Heart right ventricle (tissue), 16 donors: ENCODE measurements around the gene TET3. TPM values are rescaled to one million over a fixed set of nuclear protein-coding genes. Genes with fewer than 3 reads are reported as not detected.
A peak's percentile ranks its signal among the peaks of the same experiment; 100 is the strongest.

ENCODE experiments used
- ATAC-seq, 8 donors: fragments of 200-7000 bp; cut with Tn5 transposase; one replicate each; pipeline ENCODE4 v1.9.1; 2020; ENCODE audit warnings: mild to moderate bottlenecking in 8 of 8, moderate library complexity in 8 of 8, moderate number of reproducible peaks in 1 of 8
- DNase-seq, 2 donors: peaks; one replicate each; pipeline ENCODE4 v3.0.0-alpha.2; 2020
- H3K27ac ChIP-seq, 10 donors: fragments of 200-600 bp; sonication (generic) in 2 of 10; one replicate each; pipeline versions ENCODE4 v1.5.0 to v1.8.0; 2020 to 2022; ENCODE audit warnings: mild to moderate bottlenecking in 3 of 10
- H3K27me3 ChIP-seq, 7 donors: fragments of 200-600 bp; one replicate each; pipeline ENCODE4 v1.8.0; 2021 to 2022; ENCODE audit warnings: mild to moderate bottlenecking in 2 of 7
- H3K36me3 ChIP-seq, 9 donors: fragments of 200-600 bp; sonication (generic) in 1 of 9; one replicate each; pipeline versions ENCODE4 v1.5.0 to v1.8.0; 2020 to 2022; ENCODE audit warnings: mild to moderate bottlenecking in 2 of 9
- H3K4me1 ChIP-seq, 9 donors: fragments of 200-600 bp; sonication (generic) in 1 of 9; one replicate each; pipeline versions ENCODE4 v1.5.0 to v1.8.0; 2020 to 2022; ENCODE audit warnings: mild to moderate bottlenecking in 4 of 9
- H3K4me3 ChIP-seq, 10 donors: fragments of 200-600 bp; sonication (generic) in 2 of 10; one replicate each; pipeline versions ENCODE4 v1.5.0 to v1.8.0; 2020 to 2022; ENCODE audit warnings: mild to moderate bottlenecking in 7 of 10, moderate library complexity in 2 of 10
- H3K9me3 ChIP-seq, 11 donors: fragments of 200-600 bp in 10 of 11; sonication (generic) in 2 of 11; one replicate each; pipeline versions ENCODE4 v1.5.0 to v1.8.0; 2013 to 2022; ENCODE audit warnings: mild to moderate bottlenecking in 2 of 11, control low read depth in 1 of 11, moderate library complexity in 1 of 11
- WGBS, 2 donors: extraction: QIAGEN DNeasy Blood & Tissue Kit; methylation state at CpG; one replicate each; pipeline ENCODE4 v1.1.7; 2013; ENCODE audit warnings: inconsistent platforms in 1 of 2; 5-methylcytosine and 5-hydroxymethylcytosine counted together
- intact Hi-C, 10 donors: fragments of 100-400 bp; cut with DNase I; formaldehyde crosslinking; loops; one replicate each; pipeline versions ENCODE4 v1.11.1 to v1.14.2; 2022
- polyA plus RNA-seq, 2 donors: library from polyadenylated mRNA; stranded (reverse); fragments of 200-250 nt; gene quantifications; one replicate each; pipeline ENCODE4 v1.2.3, GENCODE V29; 2013
- total RNA-seq, 10 donors: library from RNA; stranded (reverse); fragmentation: NEBNext Ultra II Directional in 3 of 10; extraction: Animal tissue kit (Norgen Biotek cat#: 25700) in 3 of 10; gene quantifications; one replicate each; pipeline versions ENCODE4 v1.2.1 to v1.2.4, GENCODE V29; 2021 to 2023
- TF ChIP-seq, protein P1 (sequence below), 9 donors: fragments of 200-600 bp; sonication (generic) in 2 of 9; IDR thresholded peaks; one replicate each; pipeline versions ENCODE4 v1.5.0 to v1.8.0; 2021 to 2022; ENCODE audit warnings: antibody characterized with exemption in 9 of 9, mild to moderate bottlenecking in 5 of 9, moderate library complexity in 1 of 9
- donor health status: Arrhythmogenic right ventricular cardiomyopathy.
- donor health status: ischemic (EF 13 %, LVEDD 7.1; RV severe dilation, severe dysfunction).
- donor health status: healthy with polysubstance abuse.
- donor health status: DM: no; HTN: yes; CAD: no.
- donor health status: DM: no; HTN: no; CAD: no.
- donor health status: ischemic (EF 25% LVEDD 6.9; RV normal size, moderate dysfunction).
- donor health status: ischemic (EF 25% LVEDD 5.7; RV mildly dilated, moderate dysfunction).
- donor health status: healthy.
- donor health status: DM: yes; HTN: yes; CAD: no.
- donor health status: Ischemic cardiomyopathy.
- donor health status: ischemic (EF 35%, LVEDD 5.7; RV mildly dilated, moderate dysfunction).
- donor health status: nonischemic (EF 11% LVEDD 7.7; RV severe dilation, severe dysfunction).
- donor health status: DM: yes; HTN: yes; CAD: no.
- donor health status: PGD.
- donor health status: ischemic (EF 29% LVEDD 5.4; RV normal size, mild dysfunction).
- donor health status: nonischemic (EF 23%, LVEDD 6.1; RV moderate dilation, normal function).

TET3 gene
- total and polyA plus RNA-seq, 12 donors, result 1.1 to 8.0 (median 2.7) TPM

DNA sequence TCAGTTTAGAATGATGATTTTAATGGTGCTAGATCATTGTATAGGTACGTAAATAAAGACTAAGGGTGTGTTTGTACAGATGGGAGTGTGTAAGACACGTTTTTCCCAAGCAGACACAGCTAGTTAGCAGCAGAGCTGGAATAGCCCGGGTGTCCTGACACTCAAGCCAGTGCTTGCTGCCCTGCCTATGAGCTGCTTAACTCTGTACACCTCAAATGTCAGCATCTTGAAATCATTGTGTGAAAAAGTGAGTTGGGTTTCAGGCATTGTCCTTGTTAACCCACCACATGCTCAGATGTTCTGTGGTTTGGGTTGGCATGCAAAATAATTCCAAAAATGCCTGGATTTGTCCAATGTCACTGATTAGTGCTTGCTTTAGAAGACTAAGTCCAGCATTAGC lies 13.0 kb upstream of the TET3 start:
- intact Hi-C loops, result loop anchor here in 2 of 10 donors (5.0 to 10.0 kb wide), 2 partner anchors 34 to 47 kb away; partner anchors contain the start of gene DGUOK (in 1 of the 2)
- H3K27ac ChIP-seq, result peak overlapping the region in 3 of 10 donors; percentile 5 to 73 (median 38)
- H3K27me3 ChIP-seq, result no peaks in the 10 kb centered on the region

DNA sequence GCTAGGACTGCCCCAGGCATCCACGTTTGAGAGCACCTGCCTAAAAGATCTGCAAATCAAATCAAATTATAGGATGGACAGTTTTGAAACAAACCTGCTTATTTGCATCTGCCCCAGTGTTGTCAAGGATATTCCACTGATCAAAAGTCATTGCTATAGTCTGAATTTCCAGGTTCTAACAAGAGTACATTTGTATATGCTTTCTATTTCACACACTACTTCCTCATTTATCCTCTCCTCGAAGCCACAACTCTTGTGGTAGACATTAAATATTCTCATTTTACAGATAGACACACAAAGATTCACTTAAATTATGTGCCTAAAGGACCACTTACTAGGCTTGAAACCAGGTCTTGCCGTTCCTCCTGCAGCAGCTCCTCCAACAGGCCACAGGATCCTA lies 11.9 kb upstream of the TET3 start:
- TF ChIP-seq, protein P1, sequence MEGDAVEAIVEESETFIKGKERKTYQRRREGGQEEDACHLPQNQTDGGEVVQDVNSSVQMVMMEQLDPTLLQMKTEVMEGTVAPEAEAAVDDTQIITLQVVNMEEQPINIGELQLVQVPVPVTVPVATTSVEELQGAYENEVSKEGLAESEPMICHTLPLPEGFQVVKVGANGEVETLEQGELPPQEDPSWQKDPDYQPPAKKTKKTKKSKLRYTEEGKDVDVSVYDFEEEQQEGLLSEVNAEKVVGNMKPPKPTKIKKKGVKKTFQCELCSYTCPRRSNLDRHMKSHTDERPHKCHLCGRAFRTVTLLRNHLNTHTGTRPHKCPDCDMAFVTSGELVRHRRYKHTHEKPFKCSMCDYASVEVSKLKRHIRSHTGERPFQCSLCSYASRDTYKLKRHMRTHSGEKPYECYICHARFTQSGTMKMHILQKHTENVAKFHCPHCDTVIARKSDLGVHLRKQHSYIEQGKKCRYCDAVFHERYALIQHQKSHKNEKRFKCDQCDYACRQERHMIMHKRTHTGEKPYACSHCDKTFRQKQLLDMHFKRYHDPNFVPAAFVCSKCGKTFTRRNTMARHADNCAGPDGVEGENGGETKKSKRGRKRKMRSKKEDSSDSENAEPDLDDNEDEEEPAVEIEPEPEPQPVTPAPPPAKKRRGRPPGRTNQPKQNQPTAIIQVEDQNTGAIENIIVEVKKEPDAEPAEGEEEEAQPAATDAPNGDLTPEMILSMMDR (IDR thresholded peaks at IDR 0.05), result no peak
- Histone ChIP-seq H3K9me3 (no peaks in the 10 kb centered on the region), H3K4me1 (peaks cover 3 to 56% (median 30%) of the 10 kb centered on the region in 9 donors), H3K36me3 (no peaks in the 10 kb centered on the region), H3K27ac (no peak overlapping the region), H3K4me3 (no peak overlapping the region), H3K27me3 (no peaks in the 10 kb centered on the region)
- intact Hi-C loops, result loop anchor here in 2 of 10 donors (5.0 to 10.0 kb wide), 2 partner anchors 36 to 48 kb away; partner anchors contain the start of gene DGUOK (in 1 of the 2)
- ATAC-seq (no peak), DNase-seq (no peak)
- WGBS, 2 donors, result 76 to 82% methylated on average over 3 of the region's 3 CpGs

More for the DNA sequence above, 13.0 kb upstream of the TET3 start:
- ATAC-seq (no peak), DNase-seq (no peak)
- Histone ChIP-seq H3K4me3 (no peak overlapping the region), H3K4me1 (peaks cover 3 to 62% (median 30%) of the 10 kb centered on the region in 9 donors), H3K9me3 (no peaks in the 10 kb centered on the region), H3K36me3 (no peaks in the 10 kb centered on the region)
- TF ChIP-seq, protein P1 (IDR thresholded peaks at IDR 0.05), result no peak
- 72 to 77% methylated on average over 3 of the region's 3 CpGs for WGBS, 2 donors

GRCh38 chr2:73975731-73976130 lies 9.0 kb upstream of the TET3 start:
- Histone ChIP-seq H3K27me3 (peaks cover 0 to 4% (median 0%) of the 10 kb centered on the region in 7 donors), H3K9me3 (no peaks in the 10 kb centered on the region), H3K36me3 (no peaks in the 10 kb centered on the region), H3K27ac (peak overlapping the region in 7 of 10 donors; percentile 17 to 62 (median 43)), H3K4me3 (no peak overlapping the region), H3K4me1 (peaks cover 2 to 58% (median 37%) of the 10 kb centered on the region in 9 donors)
- ATAC-seq (no peak), DNase-seq (no peak)
- intact Hi-C loops, result loop anchor here in 1 of 10 donors (10.0 kb wide), 1 partner anchor 51 kb away; the partner anchor contains the start of gene DGUOK
- WGBS, 2 donors, result 92 to 97% methylated on average over 3 of the region's 3 CpGs
- TF ChIP-seq, protein P1 (IDR thresholded peaks at IDR 0.05), result no peak

DNA sequence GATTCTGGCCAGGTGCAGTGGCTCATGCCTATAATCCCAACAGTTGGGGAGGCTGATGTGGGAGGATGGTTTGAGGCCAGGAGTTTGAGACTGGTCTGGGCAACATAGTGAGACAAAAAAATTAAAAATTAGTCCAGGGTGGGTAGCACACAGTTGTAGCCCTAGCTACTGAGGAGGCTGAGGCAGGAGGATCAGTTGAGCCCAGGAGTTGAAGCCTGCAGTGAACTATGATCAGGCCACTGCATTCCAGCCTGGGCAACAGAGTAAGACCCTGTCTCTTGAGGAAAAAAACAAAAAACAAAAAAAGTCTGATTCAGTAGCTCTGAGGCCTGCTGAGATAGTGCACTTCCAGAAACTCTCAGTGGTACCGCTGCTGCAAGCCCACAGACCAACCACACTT lies 7.9 kb upstream of the TET3 start:
- WGBS, 2 donors, result 91 to 100% methylated on average over 1 of the region's 1 CpG

More for the DNA sequence above, 7.9 kb upstream of the TET3 start:
- Histone ChIP-seq H3K27ac (no peak overlapping the region), H3K9me3 (no peaks in the 10 kb centered on the region), H3K4me1 (peaks cover 0 to 58% (median 37%) of the 10 kb centered on the region in 9 donors), H3K36me3 (no peaks in the 10 kb centered on the region), H3K27me3 (peaks cover 0 to 4% (median 0%) of the 10 kb centered on the region in 7 donors), H3K4me3 (no peak overlapping the region)
- DNase-seq (no peak), ATAC-seq (no peak)
- intact Hi-C loops, result loop anchor here in 1 of 10 donors (10.0 kb wide), 1 partner anchor 52 kb away; the partner anchor contains the start of gene DGUOK
- TF ChIP-seq, protein P1 (IDR thresholded peaks at IDR 0.05), result no peak
